GM12878 (cell line): ENCODE measurements around the gene MTSS2. TPM values are rescaled to one million over a fixed set of nuclear protein-coding genes. Genes with fewer than 3 reads are reported as not detected.

Experiments used
- ATAC-seq: fragments of 200-7000 bp; cut with Tn5 transposase; 3 replicates; pipeline ENCODE4 v1.9.1; 2020; ENCODE audit warnings: mild to moderate bottlenecking, moderate library complexity
- BruUV-seq: library from RNA; stranded (reverse); fragments of 400-500 nt; replicated peaks from 2 replicates; lab custom pipeline; 2021; lab: Mats Ljungman, UMichigan
- CTCF ChIA-PET: fragments of 300-600 bp; sonication (Branson Sonifier 250); formaldehyde crosslinking; extraction: SDS; loops from one replicate; lab custom pipeline; 2021; ENCODE audit warnings: inconsistent platforms; lab: Yijun Ruan, JAX
- POLR2A ChIA-PET: fragments of 350-600 bp; formaldehyde crosslinking; extraction: SDS; loops from one replicate; lab custom pipeline; 2021; ENCODE audit warnings: inconsistent platforms; lab: Charles Lee
- RAD21 ChIA-PET: fragments of 300-600 bp; sonication (Branson Sonifier 250); formaldehyde crosslinking; loops from one replicate; lab custom pipeline; 2023; ENCODE audit warnings: antibody characterized with exemption; ENCODE audit not compliant: unreplicated experiment; lab: Charles Lee
- SMC1A ChIA-PET: fragments of 300-600 bp; sonication (Branson Sonifier 250); formaldehyde crosslinking; loops from one replicate; lab custom pipeline; 2023; ENCODE audit not compliant: unreplicated experiment, uncharacterized antibody; lab: Charles Lee
- DNase-seq: peaks from one replicate; pipeline ENCODE4 v3.0.0-alpha.2; 2011; ENCODE audit warnings: low read depth, low spot score
- FAIRE-seq: peaks from 3 replicates; lab custom pipeline; 2011; peaks lifted over from hg19 to GRCh38; lab: Jason Lieb, UNC
- H2AFZ ChIP-seq: 2 replicates; pipeline ENCODE4 v1.6.0; 2011; ENCODE audit warnings: low read depth, low read length, control low read depth; ENCODE audit not compliant: control insufficient read depth
- H3K27ac ChIP-seq: 2 replicates; pipeline ENCODE4 v1.5.1; 2011; ENCODE audit warnings: control low read depth; ENCODE audit not compliant: control insufficient read depth, insufficient read depth
- H3K27me3 ChIP-seq, 2 experiments: replicated peaks in 1 of 2; 2 replicates each; pipeline versions ENCODE4 v1.6.0 to v1.6.1; 2011; ENCODE audit warnings: low read length in 1 of 2; ENCODE audit not compliant: control insufficient read depth in 2 of 2, insufficient read depth in 2 of 2
- H3K36me3 ChIP-seq, 2 experiments: 2 replicates each; pipeline ENCODE4 v1.5.1; 2011; ENCODE audit warnings: low read length in 1 of 2; ENCODE audit not compliant: control insufficient read depth in 2 of 2, insufficient read depth in 2 of 2
- H3K4me1 ChIP-seq: 2 replicates; pipeline ENCODE4 v1.6.1; 2011; ENCODE audit warnings: mild to moderate bottlenecking, low read length, moderate library complexity, mixed read lengths; ENCODE audit not compliant: control insufficient read depth, insufficient read depth
- H3K4me2 ChIP-seq: 2 replicates; pipeline ENCODE4 v1.6.0; 2011; ENCODE audit warnings: control low read depth; ENCODE audit not compliant: control insufficient read depth, insufficient read depth
- H3K4me3 ChIP-seq: fragments of 200-600 bp; sonication (generic); 2 replicates; pipeline ENCODE4 v1.5.1; 2016
- H3K79me2 ChIP-seq: 2 replicates; pipeline ENCODE4 v1.6.0; 2011; ENCODE audit warnings: low read length; ENCODE audit not compliant: control insufficient read depth, insufficient read depth
- H3K9ac ChIP-seq: 2 replicates; pipeline ENCODE4 v1.8.0; 2011; ENCODE audit warnings: low read length, control low read depth, mixed read lengths; ENCODE audit not compliant: control insufficient read depth, insufficient read depth
- H3K9me3 ChIP-seq: replicated peaks from 3 replicates; pipeline ENCODE4 v1.5.1; 2011; ENCODE audit warnings: mild to moderate bottlenecking, low read length; ENCODE audit not compliant: control insufficient read depth, insufficient read depth
- H4K20me1 ChIP-seq: 2 replicates; pipeline ENCODE4 v1.6.0; 2011; ENCODE audit not compliant: control insufficient read depth, insufficient read depth
- CHD4 ChIP-seq: fragments of 200-600 bp; sonication (generic); IDR thresholded peaks from 2 replicates; pipeline ENCODE4 v1.6.1; 2016; ENCODE audit warnings: mild to moderate bottlenecking
- E2F4 ChIP-seq: IDR thresholded peaks from 2 replicates; pipeline ENCODE4 v1.6.1; 2012; ENCODE audit warnings: low read depth, low read length, improper control_type of control experiment
- E4F1 ChIP-seq: fragments of 450-650 bp; IDR thresholded peaks from 2 replicates; pipeline ENCODE4 v1.6.1; 2018; ENCODE audit warnings: borderline replicate concordance, mild to moderate bottlenecking; ENCODE audit not compliant: partially characterized antibody
- EP300 ChIP-seq, 2 experiments: fragments of 150-350 bp in 1 of 2; IDR thresholded peaks; 2 replicates each; pipeline ENCODE4 v1.6.1; 2011 to 2012; ENCODE audit warnings: low read depth in 2 of 2, low read length in 2 of 2, borderline replicate concordance in 1 of 2, improper control_type of control experiment in 1 of 2, inconsistent platforms in 1 of 2; ENCODE audit not compliant: control insufficient read depth in 1 of 2
- ESRRA ChIP-seq: IDR thresholded peaks from 2 replicates; pipeline ENCODE4 v1.6.1; 2012; ENCODE audit warnings: mild to moderate bottlenecking, low read length, improper control_type of control experiment
- FOS ChIP-seq: IDR thresholded peaks from 3 replicates; pipeline ENCODE4 v1.6.1; 2011; ENCODE audit warnings: borderline replicate concordance; ENCODE audit not compliant: insufficient read length; ENCODE audit errors: extremely low read depth
- IRF5 ChIP-seq: fragments of 450-650 bp; IDR thresholded peaks from 2 replicates; pipeline ENCODE4 v1.6.1; 2017; ENCODE audit warnings: borderline replicate concordance
- JUNB ChIP-seq: IDR thresholded peaks from 2 replicates; pipeline ENCODE4 v1.6.1; 2016; ENCODE audit warnings: antibody characterized with exemption, mild to moderate bottlenecking
- NR2F1 ChIP-seq: fragments of 450-650 bp; conservative IDR thresholded peaks from 2 replicates; pipeline ENCODE4 v1.6.1; 2017; ENCODE audit warnings: mild to moderate bottlenecking
- SIX5 ChIP-seq: IDR thresholded peaks from 2 replicates; pipeline ENCODE4 v1.6.1; 2011; ENCODE audit warnings: mild to moderate bottlenecking, low read depth, low read length, moderate library complexity; ENCODE audit not compliant: severe bottlenecking
- SUPT20H ChIP-seq: IDR thresholded peaks from 2 replicates; pipeline ENCODE4 v1.6.1; 2011; ENCODE audit warnings: low read depth, mild to moderate bottlenecking, low read length, moderate library complexity, borderline replicate concordance; ENCODE audit not compliant: control insufficient read depth
- TBL1XR1 ChIP-seq: IDR thresholded peaks from 2 replicates; pipeline ENCODE4 v1.6.1; 2012; ENCODE audit warnings: low read depth, low read length, improper control_type of control experiment
- ZBED1 ChIP-seq: IDR thresholded peaks from 2 replicates; pipeline ENCODE4 v1.6.1; 2016; ENCODE audit warnings: borderline replicate concordance
- ZSCAN29 ChIP-seq: fragments of 450-650 bp; IDR thresholded peaks from 2 replicates; pipeline ENCODE4 v1.6.1; 2017; ENCODE audit warnings: mild to moderate bottlenecking, moderate library complexity
- WGBS: methylation state at CpG from one replicate; pipeline ENCODE4 v1.1.6; 2016; ENCODE audit warnings: low lambda C conversion rate; ENCODE audit not compliant: insufficient replicate concordance, insufficient coverage; ENCODE audit errors: missing lambda C conversion rate; 5-methylcytosine and 5-hydroxymethylcytosine counted together
- in situ Hi-C: fragments of 300-500 bp; cut with MboI; formaldehyde crosslinking; loops from 9 replicates; pipeline ENCODE4 v1.14.3; 2018; ENCODE audit warnings: mixed read lengths
- intact Hi-C: fragments of 100-400 bp; cut with micrococcal nuclease; formaldehyde crosslinking; loops from one replicate; pipeline ENCODE4 v1.14.2; 2022; ENCODE audit not compliant: unreplicated experiment
- polyA plus RNA-seq, 11 experiments: library from polyadenylated mRNA; depleted of rRNA in 4 of 11; unstranded in 6 of 11; stranded (reverse) in 5 of 11; fragments of >200 nt; fragmentation: Nextera tagmentation in 4 of 11; fragmentation: Illumina TruSeq in 1 of 11; extraction: Ambion mirVana in 4 of 11; extraction: Trizol in 1 of 11; gene quantifications; 1 replicate in 1 of 11; 2 replicates in 10 of 11; pipeline versions ENCODE4 v1.2.1 to v1.2.3, GENCODE V29; 2011 to 2016; ENCODE audit warnings: inconsistent platforms in 2 of 11, missing spikeins in 2 of 11, low read depth in 1 of 11
- total RNA-seq, 4 experiments: library from RNA; depleted of rRNA in 3 of 4; stranded (reverse); fragments of >200 nt in 3 of 4; fragmentation: Illumina TruSeq in 1 of 4; extraction: Trizol in 1 of 4; gene quantifications; 2 replicates each; pipeline versions ENCODE4 v1.2.1 to v1.2.3, GENCODE V29; 2013 to 2021
- TF ChIP-seq, protein P1 (sequence below): fragments of 450-650 bp; formaldehyde crosslinking; IDR thresholded peaks from 2 replicates; pipeline ENCODE4 v1.4.0; 2020; ENCODE audit warnings: mild to moderate bottlenecking, moderate library complexity

Gene MTSS2
- total and polyA plus RNA-seq, 10 of the 15 experiments (the other 5 are each of a cell fraction or from before 2014, with no cell fraction given): under 0.01 to 0.51 (median 0.14) TPM; not detected in 4

DNA sequence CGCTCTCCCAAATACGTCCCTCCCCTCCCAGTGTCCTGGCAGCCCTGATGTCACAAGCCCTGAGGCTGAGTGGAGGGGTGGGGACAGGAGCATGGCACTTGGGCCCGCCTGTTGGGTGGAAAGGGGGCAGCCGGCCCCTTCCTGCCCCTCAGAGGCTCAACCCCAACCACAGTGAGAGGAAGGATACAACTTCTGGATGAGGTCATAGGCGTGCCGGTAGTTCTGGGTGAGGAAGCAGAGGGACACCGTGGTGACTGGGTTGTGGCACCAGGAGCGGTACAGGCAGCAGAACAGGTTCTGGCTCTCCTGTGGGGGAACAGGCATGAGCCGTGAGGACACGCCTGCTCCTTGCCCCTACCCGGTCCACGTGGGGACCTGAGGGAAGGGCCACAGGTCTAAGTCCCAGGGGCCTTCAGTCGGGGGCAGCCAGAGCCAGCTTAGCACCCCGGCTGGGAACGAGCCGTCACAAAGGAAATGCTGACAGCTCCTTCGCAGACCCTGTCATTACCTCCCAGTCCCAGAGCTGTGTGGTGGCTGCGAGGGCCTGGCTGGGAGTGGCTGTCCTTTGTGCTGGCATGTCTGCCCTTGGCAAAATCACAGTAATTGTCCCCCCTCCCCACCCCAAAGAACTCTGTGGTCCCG lies 11.2 kb upstream of the MTSS2 start:
- intact Hi-C loops: no loop called here
- 72% methylated on average over 19 of the region's 19 CpGs for WGBS
- CTCF ChIA-PET: interaction anchor here (0.7 kb wide), 1 partner anchor 43 kb away, joined by 3 read pairs; no protein-coding TSS in a partner anchor
- peaks cover 0 to 2% of the 10 kb centered on the region in 2 experiments; a peak in 3 of 4 replicates for H3K36me3 ChIP-seq
- H4K20me1 ChIP-seq: no peaks in the 10 kb centered on the region
- no TSS peak for BruUV-seq
- DNase-seq: no peak
- H3K79me2 ChIP-seq: no peaks in the 10 kb centered on the region
- no peak overlapping the region for H3K9ac ChIP-seq
- SMC1A ChIA-PET: no interaction called here
- H3K4me2 ChIP-seq: no peak overlapping the region
- POLR2A ChIA-PET: no interaction called here
- H3K9me3 ChIP-seq: no peaks in the 10 kb centered on the region
- RAD21 ChIA-PET: no interaction called here
- no peak overlapping the region for H3K27ac ChIP-seq
- ATAC-seq: no peak
- no peak overlapping the region for H3K4me3 ChIP-seq
- FAIRE-seq: no peak
- H3K27me3 ChIP-seq: no peaks in the 10 kb centered on the region
- TF ChIP-seq FOS (no peak), SIX5 (no peak), ZBED1 (no peak), E4F1 (no peak), E2F4 (no peak), TBL1XR1 (no peak), EP300 (IDR thresholded peaks at IDR 0.05; ENCODE audit: borderline replicate concordance in 1 of 2, control insufficient read depth in 1 of 2, low read depth in 2 of 2, low read length in 2 of 2) (no peak), NR2F1 (no peak), IRF5 (no peak), JUNB (no peak), ESRRA (no peak), CHD4 (no peak), ZSCAN29 (no peak), SUPT20H (no peak)
- TF ChIP-seq, protein P1, sequence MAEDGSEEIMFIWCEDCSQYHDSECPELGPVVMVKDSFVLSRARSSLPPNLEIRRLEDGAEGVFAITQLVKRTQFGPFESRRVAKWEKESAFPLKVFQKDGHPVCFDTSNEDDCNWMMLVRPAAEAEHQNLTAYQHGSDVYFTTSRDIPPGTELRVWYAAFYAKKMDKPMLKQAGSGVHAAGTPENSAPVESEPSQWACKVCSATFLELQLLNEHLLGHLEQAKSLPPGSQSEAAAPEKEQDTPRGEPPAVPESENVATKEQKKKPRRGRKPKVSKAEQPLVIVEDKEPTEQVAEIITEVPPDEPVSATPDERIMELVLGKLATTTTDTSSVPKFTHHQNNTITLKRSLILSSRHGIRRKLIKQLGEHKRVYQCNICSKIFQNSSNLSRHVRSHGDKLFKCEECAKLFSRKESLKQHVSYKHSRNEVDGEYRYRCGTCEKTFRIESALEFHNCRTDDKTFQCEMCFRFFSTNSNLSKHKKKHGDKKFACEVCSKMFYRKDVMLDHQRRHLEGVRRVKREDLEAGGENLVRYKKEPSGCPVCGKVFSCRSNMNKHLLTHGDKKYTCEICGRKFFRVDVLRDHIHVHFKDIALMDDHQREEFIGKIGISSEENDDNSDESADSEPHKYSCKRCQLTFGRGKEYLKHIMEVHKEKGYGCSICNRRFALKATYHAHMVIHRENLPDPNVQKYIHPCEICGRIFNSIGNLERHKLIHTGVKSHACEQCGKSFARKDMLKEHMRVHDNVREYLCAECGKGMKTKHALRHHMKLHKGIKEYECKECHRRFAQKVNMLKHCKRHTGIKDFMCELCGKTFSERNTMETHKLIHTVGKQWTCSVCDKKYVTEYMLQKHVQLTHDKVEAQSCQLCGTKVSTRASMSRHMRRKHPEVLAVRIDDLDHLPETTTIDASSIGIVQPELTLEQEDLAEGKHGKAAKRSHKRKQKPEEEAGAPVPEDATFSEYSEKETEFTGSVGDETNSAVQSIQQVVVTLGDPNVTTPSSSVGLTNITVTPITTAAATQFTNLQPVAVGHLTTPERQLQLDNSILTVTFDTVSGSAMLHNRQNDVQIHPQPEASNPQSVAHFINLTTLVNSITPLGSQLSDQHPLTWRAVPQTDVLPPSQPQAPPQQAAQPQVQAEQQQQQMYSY (CRISPR knock-in tag): no peak
- TF ChIP-seq, all 136 proteins: peak for 0
- Histone ChIP-seq H3K4me1 (no peaks in the 10 kb centered on the region), H2AFZ (no peak overlapping the region)
- in situ Hi-C loops: no loop called here
